ENCODE results near the gene CLINT1. TPM values are rescaled to one million over a fixed set of nuclear protein-coding genes. Genes with fewer than 3 reads are reported as not detected.

The CLINT1 gene
- total RNA-seq, 1 donor from 2014 or later: 94.9 TPM

DNA sequence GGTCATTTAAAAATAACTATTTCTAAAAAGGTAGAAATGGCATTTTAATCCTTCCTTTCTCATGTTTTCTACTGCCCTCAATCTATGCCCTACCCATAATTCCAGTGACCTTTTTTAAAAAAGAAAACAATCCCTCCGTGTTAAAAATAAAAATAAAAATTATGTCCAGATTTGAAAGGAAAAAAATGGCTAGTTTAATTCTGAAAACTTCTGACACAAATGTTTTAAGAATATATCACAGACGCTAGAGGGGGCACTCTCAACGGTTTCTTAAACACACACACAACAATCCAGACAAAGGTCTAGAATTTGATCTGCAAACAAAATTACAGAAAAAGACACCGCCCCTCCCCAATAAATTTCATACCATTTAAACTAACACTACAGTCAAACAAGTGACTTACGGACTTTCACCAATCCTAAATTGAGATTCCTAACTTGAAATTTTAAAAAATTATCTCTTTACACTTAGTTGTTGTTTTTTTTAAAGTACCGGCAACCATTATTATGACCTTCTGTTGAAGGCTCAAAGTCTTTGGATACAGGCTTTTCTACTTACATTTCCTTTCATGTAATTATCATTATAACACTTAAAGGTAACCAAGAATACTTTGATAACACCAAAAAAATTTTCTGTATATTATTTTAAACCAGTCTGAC, 38.2 kb downstream of the CLINT1 start:
- peak; percentile 43 to 80 for DNase-seq (ENCODE audit: low read depth in 2 of 2)

DNA sequence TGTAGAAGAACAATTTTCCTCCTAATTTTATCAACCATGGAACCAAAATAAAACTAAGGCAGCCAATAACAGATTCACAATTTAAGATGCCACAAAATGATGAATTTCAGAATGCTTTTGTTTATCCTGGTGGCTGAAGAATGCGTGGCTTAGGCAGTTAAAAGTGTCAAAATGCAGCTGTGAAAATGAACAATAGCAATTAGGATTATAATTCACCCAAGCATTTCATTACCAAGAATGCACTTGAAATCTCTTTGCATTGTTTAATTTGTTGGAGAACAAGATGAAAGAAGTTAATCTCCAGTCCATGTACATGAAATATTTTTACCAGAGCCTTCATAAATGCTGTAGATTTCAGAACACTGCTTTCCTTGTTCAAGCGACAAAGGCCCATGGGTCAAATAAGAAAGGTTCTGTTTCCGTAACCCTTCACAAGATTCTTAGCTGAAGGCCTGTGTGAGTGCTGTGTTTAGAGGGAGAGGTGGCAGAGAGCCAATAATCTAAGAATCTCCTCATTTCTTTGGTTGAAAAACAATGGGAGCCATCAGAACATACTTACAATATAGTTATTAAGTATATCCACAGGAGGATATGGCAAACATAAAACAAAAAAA, 39.3 kb downstream of the CLINT1 start:
- peak in 1 of 2 donors; percentile 64 for DNase-seq (ENCODE audit: low read depth in 2 of 2)

GRCh38 chr5:157818368-157818767, 40.6 kb downstream of the CLINT1 start:
- DNase-seq (ENCODE audit: low read depth in 2 of 2): no peak

GRCh38 chr5:157817928-157818327, 41.0 kb downstream of the CLINT1 start:
- no peak for DNase-seq (ENCODE audit: low read depth in 2 of 2)

DNA sequence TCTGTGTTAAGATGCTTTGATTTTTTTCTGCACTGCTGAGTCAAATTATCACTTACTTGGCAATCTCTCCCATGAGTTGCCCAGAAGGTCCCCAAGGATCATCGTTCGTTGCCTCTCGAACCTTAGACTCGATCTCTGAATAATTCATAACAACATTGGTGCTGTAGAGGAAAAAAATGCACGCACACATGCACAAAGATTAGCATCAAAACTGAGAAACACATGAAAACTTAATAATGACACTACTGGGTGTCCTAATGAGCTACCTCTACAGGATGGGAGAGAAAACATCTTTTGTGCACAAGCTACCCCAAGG, 41.6 kb downstream of the CLINT1 start:
- DNase-seq (ENCODE audit: low read depth in 2 of 2): no peak

DNA sequence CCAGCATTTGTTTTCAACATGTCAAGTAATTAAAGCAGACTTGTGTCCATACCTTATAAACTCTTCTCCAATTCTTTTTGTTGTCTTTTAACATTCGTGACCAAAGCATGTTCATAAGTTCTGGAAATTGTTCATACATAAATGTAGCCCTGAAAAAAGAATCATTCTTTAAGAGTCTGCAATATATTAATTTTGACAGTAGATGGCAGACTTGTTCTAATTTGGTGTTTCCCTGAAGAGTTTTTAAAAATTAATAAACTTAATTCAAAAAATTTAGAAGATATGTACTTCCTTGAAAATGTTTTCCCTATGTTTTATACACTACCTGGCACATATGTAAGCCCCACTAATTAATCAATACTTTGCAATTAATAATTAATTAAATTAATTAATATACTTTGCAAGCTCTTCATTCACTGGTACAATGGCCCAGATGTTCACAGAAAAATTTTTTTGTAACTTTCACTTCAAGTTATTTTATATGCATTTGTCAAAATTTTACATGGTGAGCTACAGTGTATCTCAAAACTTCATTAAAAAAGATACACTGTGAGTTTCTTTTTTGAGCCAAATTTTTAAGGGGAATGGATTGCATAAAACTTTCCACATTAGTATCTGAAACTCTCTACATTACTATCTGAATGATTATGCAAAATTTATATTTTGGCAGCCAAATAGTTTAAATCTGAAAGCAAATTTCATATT, 42.1 kb downstream of the CLINT1 start:
- peak in 1 of 2 donors; percentile 22 for DNase-seq (ENCODE audit: low read depth in 2 of 2)

- DNase-seq (ENCODE audit: low read depth in 2 of 2): no peak
Measured at GRCh38 chr5:157812086-157812485, 46.9 kb downstream of the CLINT1 start.

GRCh38 chr5:157808043-157808442, 50.9 kb downstream of the CLINT1 start:
- DNase-seq (ENCODE audit: low read depth in 2 of 2): no peak

DNA sequence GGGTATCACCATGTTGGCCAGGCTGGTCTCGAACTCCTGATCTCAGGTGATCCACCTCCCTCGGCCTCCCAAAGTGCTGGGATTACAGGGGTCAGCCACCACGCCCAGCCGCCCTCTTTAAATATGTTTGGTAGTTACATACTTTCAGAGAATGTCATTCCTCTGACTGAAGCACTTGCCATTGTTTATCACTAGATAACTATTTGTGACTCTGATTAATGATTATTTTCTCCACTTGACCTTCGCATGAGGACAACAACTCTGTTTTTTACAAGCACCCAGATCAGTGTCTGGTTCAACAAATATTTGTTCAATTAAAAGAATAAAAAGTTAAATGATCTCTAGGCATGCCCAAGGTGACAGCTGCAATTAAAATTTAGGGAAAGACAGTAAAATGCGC, 56.2 kb downstream of the CLINT1 start:
- no peak for DNase-seq (ENCODE audit: low read depth in 2 of 2)

DNA sequence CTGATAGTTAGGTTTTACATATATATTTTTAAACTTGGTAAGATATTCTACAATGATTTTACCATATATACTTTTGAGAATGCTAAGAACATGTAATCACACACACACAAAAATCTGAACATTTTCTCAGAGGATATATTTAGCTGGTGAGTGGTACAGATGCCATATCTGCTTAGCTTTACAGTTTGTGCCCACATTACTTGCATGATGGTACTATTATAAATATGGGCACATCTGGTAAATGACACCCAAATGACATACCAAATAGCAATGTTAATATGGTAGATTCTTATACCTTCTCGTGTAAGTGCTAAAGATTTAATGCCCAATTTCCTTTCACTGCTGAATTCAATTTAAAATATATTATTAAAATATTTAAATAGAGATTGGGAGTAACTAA, 58.8 kb downstream of the CLINT1 start:
- no peak for DNase-seq (ENCODE audit: low read depth in 2 of 2)

DNA sequence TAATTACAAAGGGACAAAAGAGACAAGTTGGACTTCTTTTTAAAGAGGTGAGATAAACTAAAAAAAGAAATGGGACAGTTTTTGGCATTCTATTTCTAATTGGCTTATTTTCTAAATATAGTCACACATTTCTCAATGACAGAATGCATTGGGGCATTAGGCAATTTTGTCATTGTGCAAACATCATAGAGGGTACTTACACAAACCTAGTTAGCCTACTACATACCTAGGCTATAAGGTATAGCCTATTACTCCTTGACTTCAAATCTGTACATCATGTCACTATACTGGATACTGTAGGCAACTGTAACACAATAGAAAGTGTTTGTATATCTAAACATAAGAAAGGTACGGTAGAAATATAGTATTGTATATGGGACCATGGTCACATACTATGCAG, 59.4 kb downstream of the CLINT1 start:
- DNase-seq (ENCODE audit: low read depth in 2 of 2): no peak

DNA sequence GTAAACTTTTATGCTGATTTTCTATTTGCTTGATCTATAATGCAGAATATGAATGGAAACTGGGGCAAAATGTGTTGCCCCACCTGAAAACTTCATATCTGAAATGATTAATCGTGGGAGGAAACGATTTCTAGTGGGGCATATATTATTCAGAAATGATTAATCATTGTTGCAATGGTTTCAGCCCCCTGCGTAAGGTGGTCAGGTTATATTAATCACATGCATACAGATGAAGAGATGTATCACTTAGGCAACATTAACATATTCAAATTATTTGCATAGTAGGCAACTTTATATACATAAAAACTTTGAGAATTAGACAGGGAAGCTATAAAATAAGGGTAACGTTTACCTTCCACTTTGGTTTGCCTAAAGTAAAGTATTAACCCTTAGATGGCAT, 65.6 kb downstream of the CLINT1 start:
- no peak for DNase-seq (ENCODE audit: low read depth in 2 of 2)

DNA sequence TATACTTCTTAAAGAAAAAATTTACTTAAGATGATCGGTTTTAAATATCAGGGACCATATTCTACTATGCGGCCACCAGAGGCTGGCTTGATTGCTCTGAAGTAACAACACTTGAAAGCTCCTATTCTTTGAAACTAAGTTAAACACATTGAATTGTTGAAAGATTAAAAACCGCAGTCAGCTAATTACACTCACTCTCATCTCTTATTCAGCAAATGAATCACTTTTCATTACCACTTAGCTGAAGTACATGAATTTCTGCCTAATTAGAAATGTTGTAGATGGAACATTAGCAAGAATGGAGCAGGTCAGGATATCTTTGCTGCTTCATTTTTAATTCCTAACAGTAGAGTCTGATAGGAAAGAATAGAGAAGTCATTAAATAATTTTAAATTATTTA, 73.1 kb downstream of the CLINT1 start:
- DNase-seq (ENCODE audit: low read depth in 2 of 2): no peak

- no peak for DNase-seq (ENCODE audit: low read depth in 2 of 2)
Measured at GRCh38 chr5:157779221-157779620, 79.7 kb downstream of the CLINT1 start.

DNA sequence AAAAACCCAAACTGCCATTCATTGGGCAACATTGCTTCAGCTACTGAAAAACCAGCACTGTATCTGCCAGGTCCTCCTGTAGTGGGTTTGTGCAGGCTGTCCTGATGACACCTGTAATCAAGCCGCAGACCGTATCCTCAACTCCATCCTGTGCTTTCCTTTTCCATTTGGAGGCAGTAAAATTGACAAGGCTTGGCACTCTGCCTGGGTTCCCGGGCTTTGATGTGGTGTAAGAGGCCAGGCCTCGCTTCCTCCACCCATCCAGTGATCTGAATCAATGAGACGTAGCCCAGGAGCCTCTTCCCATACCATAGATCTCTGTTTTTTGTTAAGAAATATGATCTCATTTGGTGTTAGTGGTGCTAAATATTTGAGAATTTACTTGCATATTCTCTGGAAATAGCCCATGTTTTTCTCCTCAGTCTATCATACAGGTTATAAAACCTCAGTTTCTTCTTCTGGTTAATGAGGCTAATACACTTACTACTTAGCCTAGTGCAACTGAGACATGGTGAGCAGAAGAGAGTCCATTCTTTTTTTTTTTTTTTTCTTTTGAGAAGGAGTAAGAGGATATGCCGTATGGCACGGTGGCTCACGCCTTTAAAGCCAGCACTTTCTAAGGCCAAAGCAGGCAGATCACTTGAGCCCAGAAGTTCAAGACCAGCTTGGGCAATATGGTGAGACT, 80.7 kb downstream of the CLINT1 start:
- DNase-seq (ENCODE audit: low read depth in 2 of 2): peak; percentile 15 to 54

DNA sequence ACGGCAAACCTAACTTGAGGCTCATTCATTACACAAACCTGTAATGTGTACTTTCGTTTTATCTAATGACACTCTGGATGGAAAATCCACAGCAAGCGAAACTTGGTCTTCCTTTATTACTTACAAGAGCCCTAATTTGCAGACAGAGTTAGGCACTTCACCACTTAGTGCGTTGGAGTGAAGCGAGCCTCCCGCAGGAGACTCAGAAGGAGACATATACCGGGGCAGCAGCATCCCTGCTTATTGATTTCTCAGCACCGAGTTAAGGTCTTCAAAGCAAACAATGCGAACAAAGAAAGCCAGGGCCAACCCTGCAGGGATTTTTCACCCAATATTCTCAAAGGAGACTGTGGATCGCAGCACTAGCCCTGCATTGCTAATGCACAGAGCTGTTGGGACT, 86.8 kb downstream of the CLINT1 start:
- DNase-seq (ENCODE audit: low read depth in 2 of 2): no peak

GRCh38 chr5:157770665-157771064, 88.3 kb downstream of the CLINT1 start:
- DNase-seq (ENCODE audit: low read depth in 2 of 2): no peak

GRCh38 chr5:157767689-157768088, 91.3 kb downstream of the CLINT1 start:
- no peak for DNase-seq (ENCODE audit: low read depth in 2 of 2)

DNA sequence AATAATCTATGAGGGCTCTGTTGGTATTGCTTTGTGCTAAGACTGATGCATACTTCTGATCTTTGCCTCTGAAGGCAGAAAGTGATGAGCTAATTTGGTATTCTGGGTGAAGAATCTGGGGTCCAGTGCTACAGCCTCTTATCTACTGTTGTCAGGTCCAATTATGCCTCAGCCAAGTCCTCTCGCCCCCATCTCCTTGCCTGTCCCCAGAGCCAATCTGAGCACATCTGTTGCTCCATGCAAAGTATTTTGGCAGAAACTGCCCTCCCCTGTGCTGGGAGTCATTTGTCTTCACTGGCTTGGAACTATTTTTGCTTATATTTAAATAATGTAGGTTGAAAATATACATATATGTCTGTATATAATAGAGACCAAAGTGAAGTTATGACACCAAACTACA, 92.0 kb downstream of the CLINT1 start:
- DNase-seq (ENCODE audit: low read depth in 2 of 2): no peak

- no peak for DNase-seq (ENCODE audit: low read depth in 2 of 2)
Measured at GRCh38 chr5:157766442-157766841, 92.5 kb downstream of the CLINT1 start.

DNA sequence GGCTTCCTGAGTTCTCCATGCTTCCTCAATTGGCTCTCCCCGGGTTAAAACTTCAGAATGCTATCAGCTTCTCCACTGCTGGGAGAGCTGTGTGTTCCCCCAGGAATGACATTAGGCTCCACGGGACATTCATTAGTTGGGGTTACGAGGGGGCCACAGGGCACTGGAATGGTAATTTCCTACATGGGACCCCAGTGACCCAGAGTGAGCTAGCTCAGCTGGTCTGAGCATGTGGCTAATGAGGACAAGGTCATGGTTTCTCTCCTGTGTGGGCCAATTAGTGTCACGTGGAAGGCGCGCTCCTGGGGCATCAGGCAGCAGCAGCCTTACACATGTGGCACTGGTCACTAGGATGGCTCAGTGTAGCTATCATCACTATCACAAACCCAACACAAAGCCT, 94.4 kb downstream of the CLINT1 start:
- DNase-seq (ENCODE audit: low read depth in 2 of 2): no peak
